Esophagus squamous epithelium (tissue), 4 donors: ENCODE data around the gene AATK.

ENCODE experiments used
- CTCF ChIP-seq, 6 experiments: fragments of 450-650 bp in 4 of 6; fragments of 200-600 bp in 2 of 6; sonication (generic) in 2 of 6; IDR thresholded peaks; one replicate each; pipeline ENCODE4 v1.5.1; 2016 to 2019; ENCODE audit warnings: antibody characterized with exemption in 6 of 6, mild to moderate bottlenecking in 4 of 6, moderate library complexity in 4 of 6
- POLR2A ChIP-seq, 4 donors: fragments of 450-650 bp; IDR thresholded peaks; one replicate each; pipeline ENCODE4 v1.6.1; 2017; ENCODE audit warnings: antibody characterized with exemption in 4 of 4, mild to moderate bottlenecking in 4 of 4, moderate library complexity in 3 of 4

- TF ChIP-seq CTCF (IDR thresholded peaks at IDR 0.05) (no peak), POLR2A (IDR thresholded peaks at IDR 0.05) (no peak)
Observed at GRCh38 chr17:81186203-81186602, 20.2 kb upstream of the AATK start.
